A549 (cell line): Measurements from ENCODE around the gene CLRN1. TPM values are rescaled to one million over a fixed set of nuclear protein-coding genes. Genes with fewer than 3 reads are reported as not detected.
A peak's percentile ranks its signal among the peaks of the same experiment; 100 is the strongest.

Source experiments
- ATAC-seq, 2 experiments: fragments of 200-7000 bp in 1 of 2; fragments of >200 bp in 1 of 2; cut with Nextera tagmentation in 1 of 2; cut with Tn5 transposase in 1 of 2; 3 replicates each; pipeline versions ENCODE4 v1.8.0 to v1.9.1; 2018 to 2020; ENCODE audit warnings: mild to moderate bottlenecking in 1 of 2, moderate library complexity in 1 of 2
- CTCF ChIA-PET: fragments of 300-600 bp; sonication (Branson Sonifier 250); formaldehyde crosslinking; extraction: SDS; loops from one replicate; lab custom pipeline; 2021; ENCODE audit warnings: antibody characterized with exemption, inconsistent platforms; lab: Yijun Ruan, JAX
- POLR2A ChIA-PET: fragments of 350-600 bp; formaldehyde crosslinking; extraction: SDS; loops from one replicate; lab custom pipeline; 2021; ENCODE audit warnings: antibody characterized with exemption, inconsistent platforms; lab: Yijun Ruan, JAX
- DNase-seq, 2 experiments: peaks; one replicate each; pipeline versions ENCODE4 v3.0.0 to v3.0.0-alpha.2; 2011 to 2016; ENCODE audit warnings: low read depth in 1 of 2, low spot score in 1 of 2
- FAIRE-seq: peaks from 2 replicates; lab custom pipeline; 2011; peaks lifted over from hg19 to GRCh38; lab: Jason Lieb, UNC
- H3K27ac ChIP-seq, 2 experiments: fragments of >200 bp; sonication (Bioruptor Twin); formaldehyde crosslinking; 3 replicates each; pipeline ENCODE4 v1.5.1; 2016 to 2017
- H3K4me1 ChIP-seq: fragments of >200 bp; sonication (Bioruptor Twin); formaldehyde crosslinking; 3 replicates; pipeline ENCODE4 v1.6.1; 2016
- H3K4me2 ChIP-seq: fragments of >200 bp; sonication (Bioruptor Twin); formaldehyde crosslinking; 3 replicates; pipeline ENCODE4 v1.6.1; 2016
- H3K4me3 ChIP-seq: fragments of >200 bp; sonication (Bioruptor Twin); formaldehyde crosslinking; 3 replicates; pipeline ENCODE4 v1.5.1; 2016
- H3K9me3 ChIP-seq: fragments of >200 bp; sonication (Bioruptor Twin); formaldehyde crosslinking; 3 replicates; pipeline ENCODE4 v1.6.1; 2016
- CEBPB ChIP-seq, 2 experiments: fragments of >200 bp in 1 of 2; sonication (Bioruptor Twin) in 1 of 2; formaldehyde crosslinking in 1 of 2; IDR thresholded peaks; 2 replicates each; pipeline ENCODE4 v1.6.1; 2012 to 2016
- CHD4 ChIP-seq: fragments of 200-600 bp; sonication (generic); IDR thresholded peaks from 2 replicates; pipeline ENCODE4 v1.6.1; 2016; ENCODE audit warnings: antibody characterized with exemption, mild to moderate bottlenecking, borderline replicate concordance
- EHMT2 ChIP-seq: fragments of 200-600 bp; sonication (generic); IDR thresholded peaks from 2 replicates; pipeline ENCODE4 v1.6.1; 2016; ENCODE audit warnings: antibody characterized with exemption, low read depth, mild to moderate bottlenecking, moderate library complexity
- ELK1 ChIP-seq: fragments of 150-350 bp; IDR thresholded peaks from 2 replicates; pipeline ENCODE4 v1.6.1; 2014; ENCODE audit warnings: low read depth, mild to moderate bottlenecking, low read length
- EP300 ChIP-seq, 2 experiments: fragments of >200 bp; sonication (Bioruptor Twin); formaldehyde crosslinking; IDR thresholded peaks; 2 replicates in 1 of 2; 3 replicates in 1 of 2; pipeline ENCODE4 v1.6.1; 2016 to 2017
- ESRRA ChIP-seq: fragments of 150-350 bp; IDR thresholded peaks from 2 replicates; pipeline ENCODE4 v1.6.1; 2014; ENCODE audit warnings: mild to moderate bottlenecking, low read length, borderline replicate concordance
- FOXS1 ChIP-seq: fragments of 250-450 bp; sonication (Bioruptor Pico); IDR thresholded peaks from 2 replicates; pipeline ENCODE4 v1.5.0; 2020; ENCODE audit warnings: mild to moderate bottlenecking, moderate library complexity
- HEYL ChIP-seq: fragments of 250-450 bp; sonication (Bioruptor Pico); IDR thresholded peaks from 2 replicates; pipeline ENCODE4 v1.8.0; 2021; ENCODE audit warnings: mild to moderate bottlenecking, moderate library complexity
- KDM1A ChIP-seq: fragments of 200-600 bp; sonication (generic); IDR thresholded peaks from 2 replicates; pipeline ENCODE4 v1.6.1; 2016; ENCODE audit warnings: low read depth, mild to moderate bottlenecking
- KDM5A ChIP-seq: fragments of 200-600 bp; sonication (generic); IDR thresholded peaks from 2 replicates; pipeline ENCODE4 v1.6.1; 2016; ENCODE audit warnings: antibody characterized with exemption, mild to moderate bottlenecking
- MAFK ChIP-seq: fragments of 450-650 bp; IDR thresholded peaks from 2 replicates; pipeline ENCODE4 v1.6.1; 2014; ENCODE audit not compliant: partially characterized antibody
- POLR2A ChIP-seq: IDR thresholded peaks from 2 replicates; pipeline ENCODE4 v1.6.1; 2012; ENCODE audit warnings: mild to moderate bottlenecking, low read length
- REST ChIP-seq: fragments of 200-600 bp; sonication (generic); IDR thresholded peaks from 2 replicates; pipeline ENCODE4 v1.6.1; 2016; ENCODE audit warnings: antibody characterized with exemption, mild to moderate bottlenecking, moderate library complexity
- SMC3 ChIP-seq: fragments of >200 bp; sonication (Bioruptor Twin); formaldehyde crosslinking; IDR thresholded peaks from 3 replicates; pipeline ENCODE4 v1.6.1; 2018; ENCODE audit warnings: inconsistent platforms
- WGBS: methylation state at CpG from one replicate; pipeline ENCODE4 v1.1.6; 2017; ENCODE audit errors: missing lambda C conversion rate; 5-methylcytosine and 5-hydroxymethylcytosine counted together
- polyA plus RNA-seq, 4 experiments: library from polyadenylated mRNA; depleted of rRNA in 3 of 4; stranded (reverse); fragments of >200 nt; fragmentation: RNase III in 1 of 4; extraction: RNeasy Plus Mini Kit Qiagen cat#74134 plus additional on column Dnase treatment in 1 of 4; gene quantifications; 2 replicates in 3 of 4; 3 replicates in 1 of 4; pipeline ENCODE4 v1.2.3, GENCODE V29; 2011 to 2017
- TF ChIP-seq, protein P1 (sequence below): fragments of >200 bp; sonication (Bioruptor Twin); formaldehyde crosslinking; IDR thresholded peaks from 3 replicates; pipeline ENCODE4 v1.5.1; 2016
- TF ChIP-seq, protein P2 (sequence below): fragments of >200 bp; sonication (Bioruptor Twin); formaldehyde crosslinking; IDR thresholded peaks from 3 replicates; pipeline ENCODE4 v1.6.1; 2016

Gene CLRN1
- polyA plus RNA-seq, 2 of the 4 experiments (the other 2 are of a cell fraction) = not detected

- no peak for FAIRE-seq
- POLR2A ChIA-PET = interaction anchor here (0.5 kb wide), 1 partner anchor 149 kb away, joined by 3 read pairs; the partner anchor contains the start of gene SIAH2
- no peak for ATAC-seq
- CTCF ChIA-PET = interaction anchor here (0.8 kb wide), 2 partner anchors 14 to 110 kb away, joined by 3 read pairs; no protein-coding TSS in a partner anchor
- no peak overlapping the region for H3K4me2 ChIP-seq
- no peak for DNase-seq
- H3K4me1 ChIP-seq = no peaks in the 10 kb centered on the region
- TF ChIP-seq MAFK = peak; percentile 75
- no peak for TF ChIP-seq FOXS1 (CRISPR knock-in tag)
- TF ChIP-seq CEBPB (IDR thresholded peaks at IDR 0.05) = no peak
- H3K4me3 ChIP-seq = no peak overlapping the region
- peaks cover 8% of the 10 kb centered on the region; the same call in 1 of the 3 replicates for H3K9me3 ChIP-seq
- H3K27ac ChIP-seq = no peak overlapping the region
Measured at GRCh38 chr3:150911771-150912170, 60.8 kb downstream of the CLRN1 start.

- Histone ChIP-seq H3K4me3 (no peak overlapping the region), H3K27ac (no peak overlapping the region), H3K4me2 (no peak overlapping the region), H3K9me3 (peaks cover 8% of the 10 kb centered on the region; the same call in 1 of the 3 replicates), H3K4me1 (no peaks in the 10 kb centered on the region)
- FAIRE-seq (no peak), ATAC-seq (no peak), DNase-seq (no peak)
- ChIA-PET CTCF (no interaction called here), POLR2A (no interaction called here)
- WGBS = 0% methylated on average over 1 of the region's 1 CpG
- TF ChIP-seq KDM1A = no peak
- TF ChIP-seq HEYL = no peak
Measured at GRCh38 chr3:150906461-150906860, 66.1 kb downstream of the CLRN1 start.

DNA sequence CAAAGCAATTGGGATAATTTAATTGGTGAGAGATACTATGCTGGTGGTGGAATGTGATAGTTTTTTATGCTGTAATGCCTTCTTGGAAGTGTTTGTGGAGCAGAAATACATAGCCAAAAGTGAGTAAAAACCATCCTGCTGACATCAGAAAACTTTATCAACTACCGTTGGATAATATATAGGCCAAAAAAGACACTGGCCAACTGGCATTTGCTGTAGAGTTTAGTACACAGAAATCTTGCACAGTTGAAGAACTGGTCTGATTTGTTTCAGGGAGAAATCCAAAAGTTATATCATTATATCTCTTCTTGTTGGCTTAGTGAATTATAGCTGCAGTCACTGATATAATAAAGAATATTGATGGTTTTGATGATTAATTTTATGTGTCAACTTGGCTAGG lies 66.8 kb downstream of the CLRN1 start:
- TF ChIP-seq HEYL = no peak
- TF ChIP-seq ESRRA = no peak
- TF ChIP-seq SMC3 = no peak
- ChIA-PET CTCF (no interaction called here), POLR2A (no interaction called here)
- no peak overlapping the region for H3K4me3 ChIP-seq
- H3K27ac ChIP-seq = no peak overlapping the region
- WGBS = 0% methylated on average over 1 of the region's 1 CpG
- FAIRE-seq (no peak), DNase-seq (no peak), ATAC-seq (no peak)
- no peaks in the 10 kb centered on the region for H3K4me1 ChIP-seq
- no peak overlapping the region for H3K4me2 ChIP-seq
- H3K9me3 ChIP-seq = peaks cover 8% of the 10 kb centered on the region; the same call in 1 of the 3 replicates

- TF ChIP-seq CEBPB (IDR thresholded peaks at IDR 0.05) = no peak
- TF ChIP-seq EHMT2 = no peak
- no peak for TF ChIP-seq MAFK
- TF ChIP-seq ELK1 = no peak
- TF ChIP-seq REST = no peak
- TF ChIP-seq CHD4 = no peak
- TF ChIP-seq POLR2A = no peak
- TF ChIP-seq, protein P1, sequence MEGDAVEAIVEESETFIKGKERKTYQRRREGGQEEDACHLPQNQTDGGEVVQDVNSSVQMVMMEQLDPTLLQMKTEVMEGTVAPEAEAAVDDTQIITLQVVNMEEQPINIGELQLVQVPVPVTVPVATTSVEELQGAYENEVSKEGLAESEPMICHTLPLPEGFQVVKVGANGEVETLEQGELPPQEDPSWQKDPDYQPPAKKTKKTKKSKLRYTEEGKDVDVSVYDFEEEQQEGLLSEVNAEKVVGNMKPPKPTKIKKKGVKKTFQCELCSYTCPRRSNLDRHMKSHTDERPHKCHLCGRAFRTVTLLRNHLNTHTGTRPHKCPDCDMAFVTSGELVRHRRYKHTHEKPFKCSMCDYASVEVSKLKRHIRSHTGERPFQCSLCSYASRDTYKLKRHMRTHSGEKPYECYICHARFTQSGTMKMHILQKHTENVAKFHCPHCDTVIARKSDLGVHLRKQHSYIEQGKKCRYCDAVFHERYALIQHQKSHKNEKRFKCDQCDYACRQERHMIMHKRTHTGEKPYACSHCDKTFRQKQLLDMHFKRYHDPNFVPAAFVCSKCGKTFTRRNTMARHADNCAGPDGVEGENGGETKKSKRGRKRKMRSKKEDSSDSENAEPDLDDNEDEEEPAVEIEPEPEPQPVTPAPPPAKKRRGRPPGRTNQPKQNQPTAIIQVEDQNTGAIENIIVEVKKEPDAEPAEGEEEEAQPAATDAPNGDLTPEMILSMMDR = no peak
- no peak for TF ChIP-seq KDM5A
- TF ChIP-seq, protein P2, sequence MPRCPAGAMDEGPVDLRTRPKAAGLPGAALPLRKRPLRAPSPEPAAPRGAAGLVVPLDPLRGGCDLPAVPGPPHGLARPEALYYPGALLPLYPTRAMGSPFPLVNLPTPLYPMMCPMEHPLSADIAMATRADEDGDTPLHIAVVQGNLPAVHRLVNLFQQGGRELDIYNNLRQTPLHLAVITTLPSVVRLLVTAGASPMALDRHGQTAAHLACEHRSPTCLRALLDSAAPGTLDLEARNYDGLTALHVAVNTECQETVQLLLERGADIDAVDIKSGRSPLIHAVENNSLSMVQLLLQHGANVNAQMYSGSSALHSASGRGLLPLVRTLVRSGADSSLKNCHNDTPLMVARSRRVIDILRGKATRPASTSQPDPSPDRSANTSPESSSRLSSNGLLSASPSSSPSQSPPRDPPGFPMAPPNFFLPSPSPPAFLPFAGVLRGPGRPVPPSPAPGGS = no peak
- TF ChIP-seq EP300 (IDR thresholded peaks at IDR 0.05) = no peak
- TF ChIP-seq, all 56 proteins: peak for 0
- no peaks in the 10 kb centered on the region for H3K4me1 ChIP-seq
- CTCF ChIA-PET = no interaction called here
- H3K4me3 ChIP-seq = no peak within 1 kb of the TSS
- H3K4me2 ChIP-seq = no peak within 1 kb of the TSS
- H3K9me3 ChIP-seq = peaks cover 8% of the 10 kb centered on the region; the same call in 1 of the 3 replicates
- ATAC-seq = no peak
- no peak within 1 kb of the TSS for H3K27ac ChIP-seq
- WGBS = 10% methylated on average over 4 of the region's 4 CpGs
- POLR2A ChIA-PET = no interaction called here
- no peak for FAIRE-seq
- no peak for DNase-seq
Measured at GRCh38 chr3:150905339-150905738, 67.2 kb downstream of the CLRN1 start, which contains the start of gene MINDY4B. Gene MINDY4B, minus strand, starts transcription at chr3:150905439. Its CDS starts 0 bp downstream, at chr3:150905439.
